Frontal cortex (tissue), 1 donor: ENCODE results near the gene POTEJ. TPM values are rescaled to one million over a fixed set of nuclear protein-coding genes. Genes with fewer than 3 reads are reported as not detected.

Experiments
- small RNA-seq: library from RNA; depleted of rRNA; stranded (forward); fragments of <200 nt; gene quantifications from one replicate; pipeline ENCODE3, GENCODE V24; 2014
- total RNA-seq: library from RNA; depleted of rRNA; stranded (reverse); fragments of >200 nt; gene quantifications from one replicate; pipeline ENCODE4 v1.2.3, GENCODE V29; 2014

The POTEJ gene
- total RNA-seq, 1 donor from 2014 or later: not detected

Small RNA genes within 50 kb of the gene (small RNA-seq; reads per million reads assigned to genes)
- gene RF00017 (not detected), gene RNU6-848P (not detected)

Other genes starting within 250 kb of the POTEJ start
- under 0.01 TPM for gene POTEI, start 102.1 kb upstream of the POTEJ start, total RNA-seq
- 0.82 TPM for gene CFC1B, start 90.2 kb upstream of the POTEJ start, total RNA-seq
- gene CFC1, start 11.9 kb upstream of the POTEJ start, total RNA-seq: 0.41 TPM
- not detected for gene GPR148, start 117.6 kb downstream of the POTEJ start, total RNA-seq
- gene AMER3, start 144.1 kb downstream of the POTEJ start, total RNA-seq: 44.0 TPM
- 43.2 TPM for gene ARHGEF4, start 225.5 kb downstream of the POTEJ start, total RNA-seq